Embryonic facial prominence (tissue), 1 donor: ENCODE data around the gene NHSL1.

ENCODE experiments used
- DNase-seq: peaks from one replicate; pipeline ENCODE4 v3.0.0-alpha.2; 2016; ENCODE audit errors: extremely low spot score

NHSL1 gene

GRCh38 chr6:138456401-138456790, 42.9 kb downstream of the NHSL1 start:
- no peak for DNase-seq

GRCh38 chr6:138455746-138456400, 43.4 kb downstream of the NHSL1 start:
- DNase-seq, result no peak

GRCh38 chr6:138454981-138455706, 44.1 kb downstream of the NHSL1 start:
- no peak for DNase-seq

GRCh38 chr6:138451043-138451442, 48.3 kb downstream of the NHSL1 start:
- no peak for DNase-seq

GRCh38 chr6:138450445-138450844, 48.8 kb downstream of the NHSL1 start:
- DNase-seq, result no peak

- no peak for DNase-seq
Measured at GRCh38 chr6:138446821-138447220, 52.5 kb downstream of the NHSL1 start.

GRCh38 chr6:138443979-138444378, 55.3 kb downstream of the NHSL1 start:
- no peak for DNase-seq

- no peak for DNase-seq
Measured at GRCh38 chr6:138442663-138443062, 56.6 kb downstream of the NHSL1 start.

- no peak for DNase-seq
Measured at GRCh38 chr6:138441965-138442364, 57.3 kb downstream of the NHSL1 start.

GRCh38 chr6:138440758-138441357, 58.4 kb downstream of the NHSL1 start:
- no peak for DNase-seq

GRCh38 chr6:138440296-138440695, 59.0 kb downstream of the NHSL1 start:
- no peak for DNase-seq

- no peak for DNase-seq
Measured at GRCh38 chr6:138439546-138439945, 59.7 kb downstream of the NHSL1 start.

- DNase-seq, result no peak
Measured at GRCh38 chr6:138434925-138435324, 64.4 kb downstream of the NHSL1 start.

- DNase-seq, result no peak
Measured at GRCh38 chr6:138434096-138434495, 65.2 kb downstream of the NHSL1 start.

GRCh38 chr6:138432063-138432356, 67.3 kb downstream of the NHSL1 start:
- no peak for DNase-seq

- no peak for DNase-seq
Measured at GRCh38 chr6:138431256-138432062, 67.8 kb downstream of the NHSL1 start.

- no peak for DNase-seq
Measured at GRCh38 chr6:138430361-138431145, 68.7 kb downstream of the NHSL1 start.

GRCh38 chr6:138429761-138430160, 69.5 kb downstream of the NHSL1 start:
- no peak for DNase-seq

GRCh38 chr6:138428944-138429598, 70.2 kb downstream of the NHSL1 start:
- peak; percentile 69 for DNase-seq

- DNase-seq, result no peak
Measured at GRCh38 chr6:138427701-138428100, 71.6 kb downstream of the NHSL1 start.

GRCh38 chr6:138426500-138427123, 72.7 kb downstream of the NHSL1 start:
- no peak for DNase-seq
